Measurements from ENCODE around the gene COL11A2.

COL11A2 gene

DNA sequence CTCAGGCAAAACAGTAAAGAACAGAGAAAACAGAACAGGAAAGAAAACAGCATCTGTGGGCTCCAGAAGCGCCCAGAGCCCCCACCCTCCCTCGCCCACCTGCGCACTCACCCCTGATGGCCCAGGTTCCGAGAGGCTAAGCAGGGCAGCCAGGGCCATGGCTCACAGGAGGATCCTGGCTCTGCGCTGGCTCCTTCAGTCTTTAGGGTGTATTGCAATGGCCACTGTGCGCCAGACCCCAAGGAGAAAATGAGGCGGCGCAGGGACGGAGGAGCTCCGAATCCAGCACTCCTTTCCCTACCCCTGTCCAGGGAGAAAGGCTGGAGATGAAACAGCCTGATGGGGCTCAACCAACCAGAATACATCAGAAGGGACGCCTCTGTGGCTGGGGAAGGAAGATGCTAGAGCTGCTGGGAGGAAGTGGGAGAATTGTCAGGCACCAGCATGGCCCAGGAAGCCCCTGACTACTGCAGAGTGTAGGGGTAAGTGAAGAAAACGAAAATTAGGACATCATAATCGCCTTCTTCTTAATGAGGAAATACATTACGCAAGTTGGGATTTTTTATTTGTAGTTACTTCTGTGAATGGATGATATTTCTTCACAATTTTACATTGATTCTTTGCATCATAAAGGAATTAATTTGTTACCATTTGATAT is 49.0 kb downstream of the COL11A2 start:
- Histone ChIP-seq H3K4me1 (no peaks in the 10 kb centered on the region), H3K4me3 (no peak overlapping the region), H3K27me3 (peaks cover 0 to 17% of the 10 kb centered on the region in 2 donors), H3K36me3 (no peaks in the 10 kb centered on the region), H3K9me3 (no peaks in the 10 kb centered on the region), H3K27ac (no peak overlapping the region)
- intact Hi-C loops (cut with DNase I; ENCODE audit: low total_unique reads) = no loop called here
- no peak for TF ChIP-seq CTCF (IDR thresholded peaks at IDR 0.05)
- DNase-seq = no peak

- Histone ChIP-seq H3K9me3 (no peaks in the 10 kb centered on the region), H3K36me3 (no peaks in the 10 kb centered on the region), H3K4me3 (no peak overlapping the region), H3K27ac (no peak overlapping the region), H3K4me1 (no peaks in the 10 kb centered on the region), H3K27me3 (peaks cover 0 to 20% of the 10 kb centered on the region in 2 donors)
- no peak for TF ChIP-seq CTCF (IDR thresholded peaks at IDR 0.05)
- DNase-seq = no peak
- intact Hi-C loops (cut with DNase I; ENCODE audit: low total_unique reads) = no loop called here
These were observed 49.7 kb downstream of the COL11A2 start for GRCh38 chr6:33142501-33143070.

DNA sequence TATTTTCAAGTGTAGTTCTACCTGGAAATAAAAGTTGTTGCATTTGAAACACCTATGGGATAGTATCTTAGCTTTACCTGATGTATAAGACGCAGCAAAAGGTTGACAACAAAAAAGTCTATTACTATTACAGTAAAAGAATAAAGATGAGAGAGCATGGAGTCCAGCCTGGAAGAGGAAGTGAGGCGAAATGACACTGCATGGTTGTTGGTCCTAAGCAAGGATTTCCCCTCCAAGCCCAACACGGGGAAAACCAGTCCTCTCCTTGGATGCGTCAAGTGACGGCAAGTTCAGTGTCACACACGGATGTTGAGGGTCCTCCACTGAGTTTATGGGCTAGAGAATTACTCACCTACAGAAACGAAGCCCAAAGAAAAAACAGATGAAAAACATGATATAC is 51.7 kb downstream of the COL11A2 start:
- Histone ChIP-seq H3K9me3 (no peaks in the 10 kb centered on the region), H3K4me3 (no peak overlapping the region), H3K36me3 (no peaks in the 10 kb centered on the region), H3K4me1 (no peaks in the 10 kb centered on the region), H3K27ac (no peak overlapping the region), H3K27me3 (peaks cover 0 to 22% of the 10 kb centered on the region in 2 donors)
- no peak for DNase-seq
- TF ChIP-seq CTCF (IDR thresholded peaks at IDR 0.05) = no peak
- intact Hi-C loops (cut with DNase I; ENCODE audit: low total_unique reads) = no loop called here

- Histone ChIP-seq H3K36me3 (no peaks in the 10 kb centered on the region), H3K4me1 (no peaks in the 10 kb centered on the region), H3K27ac (no peak overlapping the region), H3K27me3 (peaks cover 0 to 22% of the 10 kb centered on the region in 2 donors), H3K9me3 (no peaks in the 10 kb centered on the region), H3K4me3 (no peak overlapping the region)
- no peak for DNase-seq
- intact Hi-C loops (cut with DNase I; ENCODE audit: low total_unique reads) = no loop called here
- TF ChIP-seq CTCF (IDR thresholded peaks at IDR 0.05) = no peak
These were observed 52.6 kb downstream of the COL11A2 start for GRCh38 chr6:33139596-33140206.

DNA sequence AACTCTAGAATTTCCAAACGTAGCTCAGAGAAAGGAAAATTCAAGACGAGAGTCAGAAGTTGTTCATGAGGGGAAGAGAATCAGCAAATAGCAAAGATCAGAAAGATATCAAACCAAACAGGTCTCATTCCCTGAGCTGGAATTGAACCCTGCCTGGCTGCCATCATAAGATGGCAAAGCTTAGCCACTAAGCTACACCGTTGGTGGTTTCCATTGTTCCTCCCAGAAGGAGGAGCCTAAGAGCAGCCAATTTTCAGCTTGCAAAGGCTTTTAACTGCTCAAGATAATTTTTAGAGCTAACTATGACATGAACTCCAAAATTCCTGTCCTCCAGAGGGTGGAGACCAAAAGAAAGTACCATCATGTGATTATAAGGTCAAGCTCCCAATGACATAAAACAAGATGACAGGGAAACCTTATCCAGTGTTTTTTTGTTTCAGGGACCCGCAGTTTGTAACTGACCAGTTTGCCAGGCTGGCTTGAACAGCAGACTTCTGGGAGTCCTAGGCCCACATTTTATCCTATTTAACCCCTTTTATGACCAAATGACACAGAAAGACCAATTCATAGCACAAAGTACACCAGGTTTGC is 55.9 kb downstream of the COL11A2 start:
- no peak for TF ChIP-seq CTCF (IDR thresholded peaks at IDR 0.05)

More for the DNA sequence above, 55.9 kb downstream of the COL11A2 start:
- H3K9me3 ChIP-seq = no peaks in the 10 kb centered on the region
- H3K36me3 ChIP-seq = no peaks in the 10 kb centered on the region
- no peak overlapping the region for H3K4me3 ChIP-seq
- peaks cover 0 to 13% of the 10 kb centered on the region in 2 donors for H3K27me3 ChIP-seq
- H3K27ac ChIP-seq = no peak overlapping the region
- intact Hi-C loops (cut with DNase I; ENCODE audit: low total_unique reads) = no loop called here
- DNase-seq = no peak
- no peaks in the 10 kb centered on the region for H3K4me1 ChIP-seq

Data from tibial artery (tissue), 4 donors.